Measurements from ENCODE around the gene SERPINE3.

SERPINE3 gene

GRCh38 chr13:51303882-51304281 lies 35.6 kb upstream of the SERPINE3 start:
- H3K27me3 Mint-ChIP-seq (ENCODE audit: low read depth), result peaks cover 10% of the 10 kb centered on the region
- H3K36me3 Mint-ChIP-seq (ENCODE audit: low read depth), result no peaks in the 10 kb centered on the region
- H3K4me1 Mint-ChIP-seq, result no peaks in the 10 kb centered on the region
- H3K27ac Mint-ChIP-seq, result no peak overlapping the region
- H3K4me3 Mint-ChIP-seq, result no peak overlapping the region
- no peaks in the 10 kb centered on the region for H3K9me3 Mint-ChIP-seq
- TF ChIP-seq CTCF (IDR thresholded peaks at IDR 0.05; ENCODE audit: unreplicated experiment in 3 of 3), result no peak

GRCh38 chr13:51305271-51305967 lies 34.1 kb upstream of the SERPINE3 start:
- Mint-ChIP-seq H3K4me3 (no peak overlapping the region), H3K4me1 (no peaks in the 10 kb centered on the region), H3K36me3 (ENCODE audit: low read depth) (no peaks in the 10 kb centered on the region), H3K27ac (no peak overlapping the region), H3K9me3 (no peaks in the 10 kb centered on the region), H3K27me3 (ENCODE audit: low read depth) (peaks cover 7% of the 10 kb centered on the region)
- TF ChIP-seq CTCF (IDR thresholded peaks at IDR 0.05; ENCODE audit: unreplicated experiment in 3 of 3), result no peak

GRCh38 chr13:51308781-51309180 lies 30.7 kb upstream of the SERPINE3 start:
- Mint-ChIP-seq H3K27me3 (ENCODE audit: low read depth) (no peaks in the 10 kb centered on the region), H3K4me1 (peaks cover 10% of the 10 kb centered on the region), H3K9me3 (no peaks in the 10 kb centered on the region), H3K27ac (no peak overlapping the region), H3K36me3 (ENCODE audit: low read depth) (no peaks in the 10 kb centered on the region), H3K4me3 (no peak overlapping the region)
- TF ChIP-seq CTCF (IDR thresholded peaks at IDR 0.05; ENCODE audit: unreplicated experiment in 3 of 3), result no peak

GRCh38 chr13:51311231-51311630 lies 28.3 kb upstream of the SERPINE3 start:
- Mint-ChIP-seq H3K4me3 (no peak overlapping the region), H3K36me3 (ENCODE audit: low read depth) (no peaks in the 10 kb centered on the region), H3K9me3 (no peaks in the 10 kb centered on the region), H3K27ac (peak overlapping the region in 2 of 3 experiments; percentile 17 to 37), H3K27me3 (ENCODE audit: low read depth) (no peaks in the 10 kb centered on the region), H3K4me1 (peaks cover 25% of the 10 kb centered on the region)
- TF ChIP-seq CTCF (IDR thresholded peaks at IDR 0.05; ENCODE audit: unreplicated experiment in 3 of 3), result no peak

- Mint-ChIP-seq H3K27ac (no peak overlapping the region), H3K9me3 (no peaks in the 10 kb centered on the region), H3K4me3 (no peak overlapping the region), H3K4me1 (peaks cover 27% of the 10 kb centered on the region), H3K36me3 (ENCODE audit: low read depth) (no peaks in the 10 kb centered on the region), H3K27me3 (ENCODE audit: low read depth) (no peaks in the 10 kb centered on the region)
- TF ChIP-seq CTCF (IDR thresholded peaks at IDR 0.05; ENCODE audit: unreplicated experiment in 3 of 3), result no peak
Observed at GRCh38 chr13:51311957-51312520, 27.5 kb upstream of the SERPINE3 start.

GRCh38 chr13:51313619-51314018 lies 25.9 kb upstream of the SERPINE3 start:
- H3K4me1 Mint-ChIP-seq, result peaks cover 27% of the 10 kb centered on the region
- H3K9me3 Mint-ChIP-seq, result no peaks in the 10 kb centered on the region
- H3K4me3 Mint-ChIP-seq, result no peak overlapping the region
- no peaks in the 10 kb centered on the region for H3K36me3 Mint-ChIP-seq (ENCODE audit: low read depth)
- no peak overlapping the region for H3K27ac Mint-ChIP-seq
- no peak for TF ChIP-seq CTCF (IDR thresholded peaks at IDR 0.05; ENCODE audit: unreplicated experiment in 3 of 3)
- H3K27me3 Mint-ChIP-seq (ENCODE audit: low read depth), result no peaks in the 10 kb centered on the region

Measured in nephron (organoid).